Heart left ventricle (tissue), 16 donors: Measurements from ENCODE around the gene KRT35. TPM values are rescaled to one million over a fixed set of nuclear protein-coding genes. Genes with fewer than 3 reads are reported as not detected.

Experiments
- ATAC-seq, 4 donors: fragments of 200-7000 bp; cut with Tn5 transposase; one replicate each; pipeline ENCODE4 v1.9.1; 2020 to 2022; ENCODE audit warnings: moderate library complexity in 4 of 4, mild to moderate bottlenecking in 3 of 4, moderate number of reproducible peaks in 1 of 4
- DNase-seq, 5 donors: peaks; one replicate each; pipeline ENCODE4 v3.0.0-alpha.2; 2020
- H3K27ac ChIP-seq, 12 donors: fragments of 200-600 bp; sonication (generic) in 4 of 12; one replicate each; pipeline versions ENCODE4 v1.5.0 to v1.8.0; 2016 to 2022; ENCODE audit warnings: mild to moderate bottlenecking in 2 of 12
- H3K27me3 ChIP-seq, 9 donors: fragments of 200-600 bp; sonication (generic) in 2 of 9; one replicate each; pipeline versions ENCODE4 v1.5.1 to v1.8.0; 2016 to 2022; ENCODE audit warnings: mild to moderate bottlenecking in 3 of 9
- H3K36me3 ChIP-seq, 9 donors: fragments of 200-600 bp; sonication (generic) in 2 of 9; one replicate each; pipeline versions ENCODE4 v1.5.0 to v1.8.0; 2018 to 2022; ENCODE audit warnings: mild to moderate bottlenecking in 2 of 9
- H3K4me1 ChIP-seq, 12 donors: fragments of 200-600 bp; sonication (generic) in 4 of 12; one replicate each; pipeline versions ENCODE4 v1.5.0 to v1.8.0; 2016 to 2022; ENCODE audit warnings: mild to moderate bottlenecking in 3 of 12
- H3K4me3 ChIP-seq, 12 donors: fragments of 200-600 bp; sonication (generic) in 4 of 12; one replicate each; pipeline versions ENCODE4 v1.5.0 to v1.8.0; 2017 to 2022; ENCODE audit warnings: mild to moderate bottlenecking in 9 of 12, moderate library complexity in 4 of 12
- H3K9me3 ChIP-seq, 12 donors: fragments of 200-600 bp; sonication (generic) in 4 of 12; one replicate each; pipeline versions ENCODE4 v1.5.0 to v1.8.0; 2016 to 2022; ENCODE audit warnings: mild to moderate bottlenecking in 1 of 12
- CTCF ChIP-seq, 12 donors: fragments of 200-600 bp; sonication (generic) in 4 of 12; IDR thresholded peaks; one replicate each; pipeline versions ENCODE4 v1.5.0 to v1.8.0; 2018 to 2022; ENCODE audit warnings: antibody characterized with exemption in 12 of 12, mild to moderate bottlenecking in 5 of 12
- POLR2A ChIP-seq, 2 donors: fragments of 450-650 bp; IDR thresholded peaks; one replicate each; pipeline ENCODE4 v1.6.1; 2017; ENCODE audit warnings: antibody characterized with exemption in 2 of 2, mild to moderate bottlenecking in 2 of 2, moderate library complexity in 2 of 2
- WGBS, 4 donors: extraction: QIAGEN DNeasy Blood & Tissue Kit in 2 of 4; methylation state at CpG; one replicate each; pipeline versions ENCODE4 v1.1.5 to v1.1.7; 2013 to 2018; 5-methylcytosine and 5-hydroxymethylcytosine counted together
- intact Hi-C, 10 donors: fragments of 100-400 bp; cut with DNase I; formaldehyde crosslinking; loops; one replicate each; pipeline versions ENCODE4 v1.11.1 to v1.14.2; 2022
- polyA plus RNA-seq, 2 donors: library from polyadenylated mRNA; stranded (reverse); fragments of 200-250 nt; gene quantifications; one replicate each; pipeline ENCODE4 v1.2.3, GENCODE V29; 2013
- total RNA-seq, 9 donors: library from RNA; depleted of rRNA in 2 of 9; stranded (reverse); fragments of >200 nt in 2 of 9; fragmentation: NEBNext Ultra II Directional in 3 of 9; extraction: Animal tissue kit (Norgen Biotek cat#: 25700) in 3 of 9; gene quantifications; one replicate each; pipeline versions ENCODE4 v1.1.0 to v1.2.4, GENCODE V29; 2016 to 2023
- donor health status: ischemic (EF 13 %, LVEDD 7.1; RV severe dilation, severe dysfunction).
- donor health status: healthy with polysubstance abuse.
- donor health status: DM: no; HTN: yes; CAD: no.
- donor health status: DM: no; HTN: no; CAD: no.
- donor health status: ischemic (EF 25% LVEDD 6.9; RV normal size, moderate dysfunction).
- donor health status: ischemic (EF 25% LVEDD 5.7; RV mildly dilated, moderate dysfunction).
- donor health status: healthy.
- donor health status: DM: yes; HTN: yes; CAD: no.
- donor health status: ischemic (EF 35%, LVEDD 5.7; RV mildly dilated, moderate dysfunction).
- donor health status: nonischemic (EF 11% LVEDD 7.7; RV severe dilation, severe dysfunction).
- donor health status: DM: yes; HTN: yes; CAD: no.
- donor health status: PGD.
- donor health status: ischemic (EF 29% LVEDD 5.4; RV normal size, mild dysfunction).
- donor health status: nonischemic (EF 23%, LVEDD 6.1; RV moderate dilation, normal function).

Gene KRT35
- total and polyA plus RNA-seq, 11 donors = not detected

GRCh38 chr17:41444186-41444585 is 36.8 kb downstream of the KRT35 start:
- Histone ChIP-seq H3K4me1 (no peaks in the 10 kb centered on the region), H3K27ac (no peak overlapping the region), H3K9me3 (no peaks in the 10 kb centered on the region), H3K36me3 (no peaks in the 10 kb centered on the region), H3K27me3 (peaks cover 0 to 42% (median 4%) of the 10 kb centered on the region in 9 donors), H3K4me3 (no peak overlapping the region)
- DNase-seq (no peak), ATAC-seq (no peak)
- WGBS, 4 donors = 54 to 78% (median 62%) methylated on average over 1 of the region's 1 CpG
- intact Hi-C loops = no loop called here
- TF ChIP-seq CTCF (IDR thresholded peaks at IDR 0.05) (no peak), POLR2A (IDR thresholded peaks at IDR 0.05) (no peak)

- TF ChIP-seq POLR2A (IDR thresholded peaks at IDR 0.05) (no peak), CTCF (IDR thresholded peaks at IDR 0.05) (no peak)
- Histone ChIP-seq H3K27me3 (peaks cover 0 to 30% (median 4%) of the 10 kb centered on the region in 9 donors), H3K4me3 (no peak overlapping the region), H3K36me3 (no peaks in the 10 kb centered on the region), H3K4me1 (no peaks in the 10 kb centered on the region), H3K9me3 (no peaks in the 10 kb centered on the region), H3K27ac (no peak overlapping the region)
- ATAC-seq (no peak), DNase-seq (no peak)
- intact Hi-C loops = no loop called here
- WGBS, 4 donors = 79 to 89% (median 83%) methylated on average over 4 of the region's 4 CpGs
These were observed 38.2 kb downstream of the KRT35 start for GRCh38 chr17:41442739-41443138.

GRCh38 chr17:41440531-41441033 is 40.4 kb downstream of the KRT35 start, which contains the start of gene KRT38:
Gene KRT38 (minus strand): TSS chr17:41440983. CDS start chr17:41440921, 62 bp downstream.
- TF ChIP-seq POLR2A (IDR thresholded peaks at IDR 0.05) = no peak
- TF ChIP-seq CTCF (IDR thresholded peaks at IDR 0.05) = no peak
- peaks cover 0 to 28% (median 4%) of the 10 kb centered on the region in 9 donors for H3K27me3 ChIP-seq
- intact Hi-C loops = no loop called here
- H3K36me3 ChIP-seq = no peaks in the 10 kb centered on the region
- H3K27ac ChIP-seq = no peak within 1 kb of the TSS
- H3K9me3 ChIP-seq = no peaks in the 10 kb centered on the region
- DNase-seq (no peak), ATAC-seq (no peak)
- no peaks in the 10 kb centered on the region for H3K4me1 ChIP-seq
- 90 to 94% (median 92%) methylated on average over 8 to 10 of the region's 10 CpGs for WGBS, 4 donors
- H3K4me3 ChIP-seq = no peak within 1 kb of the TSS

- no peak overlapping the region for H3K4me3 ChIP-seq
- peaks cover 0 to 5% (median 0%) of the 10 kb centered on the region in 12 donors for H3K4me1 ChIP-seq
- peaks cover 0 to 27% (median 4%) of the 10 kb centered on the region in 9 donors for H3K27me3 ChIP-seq
- H3K9me3 ChIP-seq = no peaks in the 10 kb centered on the region
- ATAC-seq = no peak
- no peaks in the 10 kb centered on the region for H3K36me3 ChIP-seq
- TF ChIP-seq CTCF (IDR thresholded peaks at IDR 0.05) (no peak), POLR2A (IDR thresholded peaks at IDR 0.05) (no peak)
- DNase-seq = no peak
- WGBS, 4 donors = 60 to 79% (median 70%) methylated on average over 4 to 5 of the region's 5 CpGs
- no peak overlapping the region for H3K27ac ChIP-seq
- intact Hi-C loops = no loop called here
These were observed 41.6 kb downstream of the KRT35 start for GRCh38 chr17:41439375-41439774.
